ACC112 (cell line): Measurements from ENCODE around the gene KRTAP4-6.
"Not testable (repeated sequence)": the region's sequence is repeated elsewhere in the genome, so short reads cannot be mapped to it uniquely, and the experiment has no call there.

ENCODE experiments used
- H2AFZ ChIP-seq: fragments of 200-600 bp; sonication (generic); one replicate; pipeline ENCODE4 v1.6.0; 2017; ENCODE audit warnings: antibody characterized with exemption, low read length; ENCODE audit not compliant: unreplicated experiment
- H3K27ac ChIP-seq: fragments of 200-600 bp; sonication (generic); 2 replicates; pipeline ENCODE4 v1.5.1; 2014; ENCODE audit warnings: low read depth, mild to moderate bottlenecking, antibody characterized with exemption, low read length, moderate library complexity
- H3K27me3 ChIP-seq: fragments of 200-600 bp; sonication (generic); 2 replicates; pipeline ENCODE4 v1.6.1; 2014; ENCODE audit warnings: mild to moderate bottlenecking, antibody characterized with exemption, low read length, moderate library complexity, mixed read lengths; ENCODE audit not compliant: insufficient read depth
- H3K36me3 ChIP-seq: fragments of 200-600 bp; sonication (generic); 2 replicates; pipeline ENCODE4 v1.6.1; 2016; ENCODE audit warnings: mild to moderate bottlenecking, antibody characterized with exemption, low read length, moderate library complexity, mixed read lengths; ENCODE audit not compliant: insufficient read depth
- H3K4me1 ChIP-seq: fragments of 200-600 bp; sonication (generic); one replicate; pipeline ENCODE4 v1.6.1; 2016; ENCODE audit warnings: low read length, mixed read lengths; ENCODE audit not compliant: insufficient read depth, unreplicated experiment, control insufficient read depth
- H3K4me3 ChIP-seq: fragments of 200-600 bp; sonication (generic); 2 replicates; pipeline ENCODE4 v1.5.1; 2014; ENCODE audit warnings: mild to moderate bottlenecking, low read depth, low read length
- H3K79me2 ChIP-seq: fragments of 200-600 bp; sonication (generic); one replicate; pipeline ENCODE4 v1.6.0; 2016; ENCODE audit warnings: low read length; ENCODE audit not compliant: control insufficient read depth, unreplicated experiment, insufficient read depth

KRTAP4-6 gene

GRCh38 chr17:41168121-41168520 lies 27.8 kb upstream of the KRTAP4-6 start, which contains the start of gene KRTAP4-3:
Gene KRTAP4-3, minus strand, starts transcription at chr17:41168221. Its CDS starts 49 bp downstream, at chr17:41168172.
- no peak within 1 kb of the TSS for H3K4me3 ChIP-seq
- no peaks in the 10 kb centered on the region for H3K79me2 ChIP-seq
- H3K36me3 ChIP-seq: no peaks in the 10 kb centered on the region
- no peak within 1 kb of the TSS for H3K27ac ChIP-seq
- no peaks in the 10 kb centered on the region for H3K27me3 ChIP-seq
- no peak within 1 kb of the TSS for H2AFZ ChIP-seq
- H3K4me1 ChIP-seq: no peaks in the 10 kb centered on the region

GRCh38 chr17:41167561-41167960 lies 27.2 kb upstream of the KRTAP4-6 start:
- no peak overlapping the region for H2AFZ ChIP-seq
- no peak overlapping the region for H3K4me3 ChIP-seq
- no peaks in the 10 kb centered on the region for H3K36me3 ChIP-seq
- H3K27ac ChIP-seq: no peak overlapping the region
- H3K27me3 ChIP-seq: no peaks in the 10 kb centered on the region
- H3K4me1 ChIP-seq: no peaks in the 10 kb centered on the region
- no peaks in the 10 kb centered on the region for H3K79me2 ChIP-seq

DNA sequence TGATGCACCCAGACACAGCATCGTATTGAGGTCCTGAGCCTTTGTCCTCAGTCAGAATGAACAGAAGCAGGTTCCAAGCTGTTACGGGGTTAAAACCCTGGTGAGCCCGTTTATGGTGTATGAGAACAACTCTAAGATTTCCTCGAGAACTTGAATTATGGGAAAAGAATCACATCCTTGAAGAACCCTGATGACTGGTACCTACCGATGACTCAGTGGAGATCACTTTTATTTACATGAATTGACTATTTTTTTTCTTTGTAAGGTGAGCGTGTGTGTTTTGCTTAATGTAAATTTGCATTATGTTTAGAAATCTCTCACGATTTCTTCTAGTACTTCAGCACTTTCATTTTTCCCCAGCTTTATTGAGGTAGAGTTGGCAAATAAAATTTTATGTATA lies 23.5 kb upstream of the KRTAP4-6 start:
- Histone ChIP-seq H2AFZ (no peak overlapping the region), H3K36me3 (no peaks in the 10 kb centered on the region)

GRCh38 chr17:41160648-41161047 lies 20.3 kb upstream of the KRTAP4-6 start, which contains the start of gene KRTAP4-4:
Gene KRTAP4-4, minus strand, starts transcription at chr17:41160748. Its CDS starts 57 bp downstream, at chr17:41160691.
- H3K79me2 ChIP-seq: no peaks in the 10 kb centered on the region
- H3K4me3 ChIP-seq: no peak within 1 kb of the TSS
- no peaks in the 10 kb centered on the region for H3K4me1 ChIP-seq
- H3K27ac ChIP-seq: no peak within 1 kb of the TSS
- H3K27me3 ChIP-seq: no peaks in the 10 kb centered on the region
- no peak within 1 kb of the TSS for H2AFZ ChIP-seq
- H3K36me3 ChIP-seq: no peaks in the 10 kb centered on the region

More for the DNA sequence above, 23.5 kb upstream of the KRTAP4-6 start:
- Histone ChIP-seq H3K27me3 (no peaks in the 10 kb centered on the region), H3K4me1 (no peaks in the 10 kb centered on the region), H3K4me3 (no peak overlapping the region), H3K79me2 (no peaks in the 10 kb centered on the region), H3K27ac (no peak overlapping the region)

- H3K79me2 ChIP-seq, H3K4me3 ChIP-seq, H3K4me1 ChIP-seq, H3K27ac ChIP-seq, H3K27me3 ChIP-seq, H2AFZ ChIP-seq, H3K36me3 ChIP-seq: not testable (repeated sequence)
Measured at GRCh38 chr17:41160190-41160589, 19.8 kb upstream of the KRTAP4-6 start.

DNA sequence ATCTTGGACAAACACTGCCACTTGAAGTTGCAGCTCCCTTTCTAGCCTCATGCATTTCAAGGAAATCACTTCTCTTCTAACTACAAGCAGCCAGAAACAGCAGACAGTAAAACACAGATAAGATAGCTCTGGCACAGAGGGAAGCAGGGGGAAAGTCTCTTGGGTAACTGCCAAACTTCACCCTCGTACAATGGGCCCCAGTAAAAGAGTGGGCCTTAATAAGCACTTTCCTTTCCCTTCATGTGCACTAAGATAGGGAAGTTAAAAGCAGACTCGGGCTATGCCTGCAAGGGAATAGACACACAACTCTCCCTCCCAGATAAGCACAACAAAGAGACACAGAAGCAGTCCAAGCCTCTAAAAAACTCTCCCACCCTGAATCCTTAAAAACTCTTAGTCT lies 13.5 kb upstream of the KRTAP4-6 start:
- H3K27me3 ChIP-seq: no peaks in the 10 kb centered on the region
- H3K79me2 ChIP-seq: no peaks in the 10 kb centered on the region
- H3K4me1 ChIP-seq: no peaks in the 10 kb centered on the region
- no peaks in the 10 kb centered on the region for H3K36me3 ChIP-seq
- H3K4me3 ChIP-seq: no peak overlapping the region
- H3K27ac ChIP-seq: no peak overlapping the region
- H2AFZ ChIP-seq: no peak overlapping the region

DNA sequence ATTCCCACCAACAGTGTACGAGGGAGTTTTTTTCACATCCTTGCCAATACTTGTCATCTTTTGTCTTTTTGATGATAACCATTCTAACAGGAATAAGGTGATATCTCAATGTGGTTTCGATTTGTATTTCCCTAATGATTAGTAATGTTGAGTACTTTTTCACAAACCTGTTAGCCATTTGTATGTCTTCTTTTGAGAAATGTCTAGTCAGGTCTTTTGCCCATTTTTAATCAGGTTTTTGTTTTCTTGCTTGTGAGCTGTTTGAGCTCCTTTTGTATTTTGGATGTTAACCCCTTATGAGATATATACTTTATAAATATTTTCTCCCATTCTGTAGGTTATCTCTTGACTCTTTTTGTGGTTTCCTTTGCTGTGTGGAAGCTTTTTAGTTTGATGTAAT lies 11.2 kb upstream of the KRTAP4-6 start:
- Histone ChIP-seq H3K79me2 (no peaks in the 10 kb centered on the region), H3K27ac (no peak overlapping the region), H2AFZ (peak overlapping the region; percentile 52), H3K4me1 (no peaks in the 10 kb centered on the region), H3K27me3 (no peaks in the 10 kb centered on the region), H3K36me3 (no peaks in the 10 kb centered on the region), H3K4me3 (peak overlapping the region; percentile 29; the same call in 1 of the 2 replicates)

GRCh38 chr17:41150026-41150425 lies 9.7 kb upstream of the KRTAP4-6 start:
- no peaks in the 10 kb centered on the region for H3K36me3 ChIP-seq
- no peak overlapping the region for H2AFZ ChIP-seq
- H3K27ac ChIP-seq: no peak overlapping the region
- H3K4me3 ChIP-seq: no peak overlapping the region
- no peaks in the 10 kb centered on the region for H3K4me1 ChIP-seq
- H3K27me3 ChIP-seq: no peaks in the 10 kb centered on the region
- no peaks in the 10 kb centered on the region for H3K79me2 ChIP-seq

DNA sequence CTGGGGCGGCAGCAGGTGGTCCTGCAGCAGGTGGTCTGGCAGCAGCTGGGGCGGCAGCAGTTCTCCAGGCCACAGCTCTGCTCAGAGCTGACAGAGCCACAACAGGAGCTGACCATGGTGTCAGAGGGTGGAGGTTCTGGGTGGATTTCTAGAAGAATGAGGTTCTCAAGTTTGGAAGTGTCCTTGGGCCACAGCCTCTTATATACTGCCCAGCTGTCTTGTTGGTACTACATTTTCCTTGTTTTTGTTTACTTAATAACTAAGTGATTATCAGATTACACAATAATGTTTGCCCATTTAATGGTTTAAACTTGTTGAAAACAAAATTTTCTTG lies 9.3 kb upstream of the KRTAP4-6 start, which contains the start of gene KRTAP4-5:
KRTAP4-5 (minus strand) TSS at position 174 of the 334 bp plus-strand sequence; CDS start at position 116, 58 bp downstream.
- H3K36me3 ChIP-seq: no peaks in the 10 kb centered on the region
- H3K27ac ChIP-seq: no peak within 1 kb of the TSS
- H3K79me2 ChIP-seq: no peaks in the 10 kb centered on the region
- no peaks in the 10 kb centered on the region for H3K27me3 ChIP-seq
- H3K4me1 ChIP-seq: no peaks in the 10 kb centered on the region
- H3K4me3 ChIP-seq: no peak within 1 kb of the TSS
- no peak within 1 kb of the TSS for H2AFZ ChIP-seq

- H3K27me3 ChIP-seq, H3K4me3 ChIP-seq, H3K36me3 ChIP-seq, H3K79me2 ChIP-seq, H3K27ac ChIP-seq, H2AFZ ChIP-seq, H3K4me1 ChIP-seq: not testable (repeated sequence)
Measured at GRCh38 chr17:41148971-41149651, 8.8 kb upstream of the KRTAP4-6 start.

GRCh38 chr17:41147531-41148204 lies 7.3 kb upstream of the KRTAP4-6 start:
- Histone ChIP-seq H2AFZ (no peak overlapping the region), H3K36me3 (no peaks in the 10 kb centered on the region)

More at GRCh38 chr17:41147531-41148204, 7.3 kb upstream of the KRTAP4-6 start:
- no peaks in the 10 kb centered on the region for H3K27me3 ChIP-seq
- no peaks in the 10 kb centered on the region for H3K79me2 ChIP-seq
- H3K27ac ChIP-seq: no peak overlapping the region
- no peaks in the 10 kb centered on the region for H3K4me1 ChIP-seq
- H3K4me3 ChIP-seq: no peak overlapping the region
